DMS79 (cell line): Measurements from ENCODE around the gene ABCC12.

Experiments
- DNase-seq: peaks from one replicate; lab custom pipeline; 2025; lab: John Stamatoyannopoulos, UW

Gene ABCC12

GRCh38 chr16:48165961-48166578, 10.3 kb upstream of the ABCC12 start:
- no peak for DNase-seq

DNA sequence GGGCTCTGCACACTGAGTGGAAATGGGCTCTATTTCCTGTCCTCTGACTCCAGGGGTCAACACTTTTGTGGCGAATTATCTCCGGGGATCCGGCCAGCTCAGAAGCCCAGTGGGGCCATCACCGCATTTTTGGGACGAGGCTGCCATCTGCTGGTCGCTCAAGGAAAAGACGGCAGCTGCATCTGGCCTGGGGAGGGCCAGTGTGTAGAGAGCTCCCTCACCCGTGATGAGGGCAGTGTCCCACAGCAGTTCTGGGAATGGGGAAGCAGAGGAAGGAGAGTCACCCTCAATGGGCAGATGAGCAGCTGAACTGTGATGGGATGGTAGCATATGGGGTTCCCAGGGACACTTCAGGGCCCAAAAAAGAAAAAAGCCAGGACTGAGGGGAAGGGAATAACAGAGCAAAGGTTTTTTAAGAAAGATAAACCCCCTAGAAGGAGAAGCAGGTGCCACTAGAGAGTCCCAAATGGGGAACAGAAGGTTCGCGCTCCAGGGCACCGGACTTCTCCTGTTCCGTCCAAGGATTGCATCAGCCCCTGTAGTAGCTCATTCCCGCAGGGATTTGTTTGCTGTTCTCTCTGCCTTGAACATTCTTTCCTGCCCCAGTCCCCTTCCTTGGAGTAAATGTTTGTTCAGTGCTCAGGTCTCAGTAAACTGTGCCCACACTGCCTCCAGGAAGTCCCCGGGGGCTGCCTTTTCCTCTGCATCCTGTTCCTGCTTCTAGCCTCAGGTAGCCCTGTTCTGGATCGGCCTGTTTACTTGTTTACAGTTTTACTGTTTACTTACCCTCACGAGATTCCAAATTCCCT, 9.3 kb upstream of the ABCC12 start:
- DNase-seq = no peak

- DNase-seq = no peak
Observed at GRCh38 chr16:48162839-48163410, 7.1 kb upstream of the ABCC12 start.

DNA sequence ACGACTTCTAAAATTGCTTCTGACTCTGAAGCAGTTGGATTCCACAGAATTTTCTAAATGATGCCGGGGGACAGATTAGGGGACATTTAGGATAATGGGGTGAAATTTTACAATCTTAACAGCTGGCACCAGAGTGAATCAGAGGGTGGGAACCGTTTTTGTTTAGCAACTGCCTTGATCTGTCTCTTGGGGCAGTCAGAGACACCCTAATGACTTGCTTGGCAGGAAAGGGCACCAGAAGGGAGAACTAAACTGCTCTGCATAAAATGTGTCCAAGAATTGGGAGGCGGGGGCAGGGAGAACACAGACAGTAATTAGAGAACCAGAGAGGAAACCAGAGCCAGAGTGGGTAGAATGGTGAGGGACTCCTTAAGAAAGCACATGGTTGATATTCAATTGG, 6.1 kb upstream of the ABCC12 start:
- no peak for DNase-seq

GRCh38 chr16:48160575-48160974, 4.8 kb upstream of the ABCC12 start:
- no peak for DNase-seq

DNA sequence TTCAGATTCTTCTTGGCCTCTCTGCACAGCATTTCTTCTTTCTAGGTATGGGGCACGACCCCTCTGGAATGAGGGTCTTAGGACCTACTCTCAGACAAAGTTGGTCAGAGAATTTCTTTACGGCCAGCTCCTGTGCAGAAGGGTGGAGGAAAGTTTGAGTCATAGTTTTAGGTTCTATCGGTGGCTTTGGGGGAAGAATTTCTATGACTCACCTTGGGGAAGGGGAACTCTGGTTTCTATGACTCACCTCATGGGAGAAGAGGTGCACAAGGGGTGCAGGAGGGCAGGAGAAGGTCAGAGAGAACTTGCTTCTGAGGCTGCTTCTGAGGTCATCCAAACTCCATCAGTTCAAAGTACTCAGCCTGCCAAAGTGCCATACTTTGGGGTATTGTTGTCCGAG, 2.5 kb upstream of the ABCC12 start:
- DNase-seq = no peak

- DNase-seq = no peak
Observed at GRCh38 chr16:48157794-48158193, 2.0 kb upstream of the ABCC12 start.

DNA sequence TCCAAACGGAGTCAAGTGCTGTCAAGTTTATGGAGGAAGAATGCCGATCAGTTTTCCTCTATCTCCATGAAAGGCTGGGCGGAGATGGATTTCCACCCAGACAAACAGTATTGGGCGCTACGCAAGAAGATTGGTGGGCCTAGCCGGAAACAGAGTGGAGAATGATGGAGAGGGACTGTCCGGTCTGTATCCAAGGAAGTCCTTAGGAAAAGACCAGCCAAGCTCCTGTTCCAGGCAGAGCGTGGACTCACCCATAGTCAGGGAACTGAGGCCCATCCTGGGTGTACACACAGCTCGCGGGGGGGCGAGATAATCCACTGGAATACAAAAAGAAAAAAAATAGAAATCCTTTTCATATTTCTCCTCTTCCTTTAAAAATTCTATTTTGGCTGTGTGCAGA, 1.5 kb upstream of the ABCC12 start:
- DNase-seq = no peak

DNA sequence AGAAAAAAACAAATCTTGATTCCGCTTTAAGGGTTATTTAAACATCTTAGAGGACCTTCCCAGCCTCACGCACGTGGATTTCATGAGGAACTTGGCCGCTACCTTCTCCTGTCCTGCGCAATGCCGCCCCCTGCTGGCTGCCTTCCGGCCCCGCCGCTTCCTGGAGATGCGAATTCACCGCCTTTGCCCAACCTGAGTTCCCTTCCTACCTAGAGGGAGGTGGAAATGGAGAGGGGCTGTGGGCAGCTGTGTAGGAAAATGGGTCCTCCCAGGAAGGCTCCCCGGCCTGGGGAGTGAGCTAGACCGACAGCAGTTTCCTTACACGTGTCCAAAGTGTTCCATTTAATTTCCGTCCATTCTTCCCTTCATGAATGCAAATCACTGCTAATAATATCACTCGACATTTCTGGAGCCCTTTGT, 1.0 kb upstream of the ABCC12 start:
- peak; percentile 17 for DNase-seq

DNA sequence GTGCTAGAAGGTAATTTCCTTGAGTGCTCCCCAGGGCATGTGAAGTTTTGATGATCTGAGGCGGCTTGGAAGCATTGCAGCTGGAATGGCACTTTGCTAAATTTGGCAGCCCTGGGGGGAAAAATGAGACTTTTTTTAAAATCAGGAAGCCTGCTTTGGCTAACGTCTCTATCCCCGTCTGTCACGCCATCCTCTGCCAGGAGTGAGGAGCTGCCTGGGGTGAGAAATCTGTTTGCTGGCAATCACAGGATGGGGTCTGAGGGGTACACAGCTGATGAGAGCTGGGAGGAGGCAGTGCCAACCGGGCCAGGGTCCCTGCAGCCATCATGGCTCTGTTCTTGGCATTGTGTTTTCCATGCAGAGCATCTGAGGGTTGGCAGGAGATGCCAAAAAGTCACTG, 2.0 kb downstream of the ABCC12 start:
- DNase-seq = peak; percentile 18

DNA sequence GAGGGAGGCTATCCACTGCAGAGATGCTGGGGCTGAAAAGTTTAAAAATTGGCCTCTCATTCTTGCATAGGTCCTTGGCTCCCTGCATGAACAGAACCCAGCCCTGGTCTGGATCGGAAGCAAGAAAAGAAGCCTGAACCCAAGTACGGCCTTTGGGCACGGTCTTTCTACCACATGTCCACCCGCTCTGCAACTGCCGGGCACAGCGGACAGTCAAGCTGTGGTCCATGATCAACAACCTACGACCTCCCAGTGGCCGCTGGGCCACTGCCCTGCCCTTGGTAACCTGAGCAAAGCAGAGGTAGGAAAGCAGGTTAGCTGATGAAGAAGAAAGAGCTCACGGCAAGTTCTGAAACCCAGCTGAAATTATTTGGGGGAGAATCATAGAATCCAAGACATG, 3.6 kb downstream of the ABCC12 start:
- no peak for DNase-seq

- DNase-seq = no peak
Observed at GRCh38 chr16:48150707-48151106, 5.1 kb downstream of the ABCC12 start.

- no peak for DNase-seq
Observed at GRCh38 chr16:48146710-48147109, 9.1 kb downstream of the ABCC12 start.

DNA sequence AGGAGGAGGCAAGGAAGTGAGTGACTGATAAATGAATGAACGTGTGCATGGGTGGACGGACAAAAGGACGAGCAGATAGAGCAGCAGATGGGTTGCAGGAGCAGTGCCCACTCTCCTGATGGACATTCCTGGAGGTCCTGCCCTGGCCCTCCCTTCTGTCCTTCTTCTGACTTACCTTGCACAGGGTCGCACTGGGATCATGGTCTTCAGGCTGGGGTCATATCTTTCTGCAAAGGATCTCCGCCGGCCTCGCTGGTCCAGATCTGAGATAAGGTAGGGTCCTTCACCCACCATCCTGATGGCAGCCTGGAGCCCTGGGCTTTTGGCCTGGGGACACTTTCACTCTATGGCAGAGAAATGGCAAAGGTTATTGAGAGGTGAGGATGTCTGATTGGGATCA, 9.7 kb downstream of the ABCC12 start:
- no peak for DNase-seq

- DNase-seq = no peak
Observed at GRCh38 chr16:48143812-48144368, 11.9 kb downstream of the ABCC12 start.

DNA sequence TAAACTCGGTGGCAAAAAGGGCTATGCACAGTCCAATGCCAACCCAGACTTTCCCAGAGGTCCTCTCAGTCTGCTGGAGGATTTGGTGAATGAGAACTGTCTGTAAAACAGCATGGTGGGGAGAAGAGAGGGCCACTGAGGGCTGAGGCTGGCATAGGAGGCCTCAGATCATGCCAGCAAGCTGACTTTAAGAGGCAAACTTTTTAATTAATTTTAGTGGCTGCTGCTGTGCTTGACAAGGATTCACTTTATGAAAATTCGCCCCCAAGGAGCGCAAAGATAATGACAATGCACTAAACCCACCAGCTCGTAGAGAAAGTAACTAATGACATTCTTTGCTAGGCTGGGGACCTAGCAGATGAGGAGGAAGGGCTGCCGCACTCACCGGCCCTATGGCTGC, 15.0 kb downstream of the ABCC12 start:
- DNase-seq = no peak

DNA sequence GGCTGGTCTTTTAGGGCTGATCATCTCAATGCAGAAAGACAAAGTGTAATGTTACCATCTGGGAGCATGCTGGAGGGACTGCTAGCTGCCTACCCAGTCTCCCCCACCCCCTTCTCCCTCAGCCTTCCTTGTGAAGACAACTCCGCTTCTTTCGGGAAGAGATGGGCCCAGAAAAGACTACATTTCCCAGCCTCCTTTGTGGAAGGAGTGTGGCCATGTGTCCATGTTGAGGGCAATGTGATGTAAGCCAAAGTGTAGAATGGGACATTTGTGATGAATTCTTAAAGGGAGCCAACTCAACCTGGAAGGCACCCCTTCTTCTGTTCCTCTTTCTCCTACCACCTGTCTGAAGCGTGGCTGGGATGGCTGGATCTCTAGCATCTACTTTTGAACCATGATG, 16.3 kb downstream of the ABCC12 start:
- no peak for DNase-seq

- DNase-seq = no peak
Observed at GRCh38 chr16:48138543-48138942, 17.2 kb downstream of the ABCC12 start.

- DNase-seq = no peak
Observed at GRCh38 chr16:48137822-48138221, 18.0 kb downstream of the ABCC12 start.

DNA sequence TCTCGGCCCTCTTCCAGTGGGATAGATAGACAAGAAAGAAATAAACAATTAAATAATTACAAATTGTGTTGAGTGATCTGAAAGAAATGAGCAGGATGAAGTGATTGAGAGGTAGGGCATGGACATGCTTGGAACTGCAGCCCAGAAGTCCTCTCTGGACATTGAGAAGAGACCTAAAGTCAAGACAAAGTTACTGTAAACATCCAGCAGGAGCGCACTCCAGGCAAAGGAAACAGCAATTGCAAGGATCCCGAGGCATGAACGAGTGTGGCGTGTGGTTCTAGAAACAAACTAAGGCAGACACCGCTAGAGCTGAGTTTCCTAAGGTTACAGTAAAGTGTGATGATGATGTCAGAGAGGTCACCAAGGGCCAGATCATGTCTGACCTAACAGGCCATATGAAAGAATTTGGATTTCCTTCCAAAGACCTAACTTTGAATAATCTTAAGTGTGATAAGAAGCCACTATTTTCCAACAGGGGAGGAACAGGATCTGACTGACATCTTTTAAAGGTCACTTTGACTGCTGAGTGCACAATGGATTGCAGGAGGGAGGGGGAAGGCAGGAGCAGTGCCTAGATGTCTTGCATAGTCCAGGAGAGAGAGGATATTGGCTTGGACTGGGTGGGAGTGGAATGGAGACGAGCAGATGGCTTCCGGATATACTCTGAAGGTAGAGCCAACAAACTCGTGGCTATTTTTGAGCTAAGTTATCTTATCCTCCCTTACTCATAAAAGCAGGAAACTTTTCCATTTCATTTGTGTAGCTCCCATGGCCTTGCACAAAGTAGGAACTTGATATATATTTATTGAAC, 19.0 kb downstream of the ABCC12 start:
- DNase-seq = no peak

- peak; percentile 48 for DNase-seq
Observed at GRCh38 chr16:48133455-48134211, 22.2 kb downstream of the ABCC12 start.

DNA sequence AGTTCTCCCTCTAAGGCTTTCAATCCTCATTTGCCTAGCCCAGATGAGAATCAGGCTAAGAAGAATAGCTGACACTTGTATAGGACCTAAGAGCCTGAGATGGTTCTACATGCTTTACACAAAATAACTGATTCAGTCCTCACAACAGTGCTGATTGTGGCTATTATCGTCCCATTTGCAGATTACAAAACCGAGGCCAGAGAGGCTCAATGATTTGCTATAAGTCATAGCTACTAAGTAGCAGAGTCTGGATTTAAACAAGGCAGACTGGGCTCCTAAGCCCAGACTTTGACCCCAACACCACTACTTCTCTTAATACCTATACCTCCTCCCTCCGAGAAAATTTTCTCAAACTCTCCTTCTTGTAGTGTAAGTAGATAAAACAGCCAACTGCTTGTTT, 23.1 kb downstream of the ABCC12 start:
- DNase-seq = no peak
